ENCODE data around the gene GALNT18.

GALNT18 gene

DNA sequence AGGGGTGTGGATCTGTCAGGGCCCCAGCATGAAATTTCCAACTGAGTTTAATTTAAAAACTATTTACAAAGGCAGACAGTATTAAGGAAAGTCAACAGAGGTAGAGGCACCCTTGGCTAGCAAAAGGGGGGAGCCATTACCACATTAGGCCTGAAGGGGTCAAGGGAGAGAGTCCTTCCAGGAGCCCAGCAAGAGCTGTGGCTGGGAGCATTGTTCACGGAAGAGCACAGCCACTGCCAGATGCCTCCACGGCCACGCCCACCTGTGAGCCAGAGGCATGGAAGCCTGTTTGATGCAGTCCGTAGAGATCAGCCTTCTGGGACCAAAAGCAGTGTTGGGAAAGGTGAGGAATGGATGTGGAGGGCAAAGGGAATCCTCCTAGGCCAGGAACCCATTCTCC lies 102.6 kb downstream of the GALNT18 start:
- Histone ChIP-seq H3K36me3 (ENCODE audit: control insufficient read depth in 2 of 2, insufficient read depth in 1 of 2, low read length in 2 of 2) (no peaks in the 10 kb centered on the region), H3K9me3 (ENCODE audit: control insufficient read depth, insufficient read depth, low read depth, low read length) (no peaks in the 10 kb centered on the region), H3K4me1 (ENCODE audit: control insufficient read depth, insufficient read depth, low read length) (no peaks in the 10 kb centered on the region), H3K27ac (ENCODE audit: extremely low read depth, low read depth, low read length) (no peak overlapping the region), H3K4me3 (ENCODE audit: low read depth, low read length) (no peak overlapping the region)
- no peak for TF ChIP-seq KLF9 (tag by site-specific recombination; IDR thresholded peaks at IDR 0.05; ENCODE audit: low read depth)
- TF ChIP-seq ZNF791 (tag by site-specific recombination; IDR thresholded peaks at IDR 0.05) = no peak
- TF ChIP-seq ZSCAN23 (tag by site-specific recombination; IDR thresholded peaks at IDR 0.05) = no peak
- TF ChIP-seq MEIS1 (CRISPR knock-in tag; IDR thresholded peaks at IDR 0.05; ENCODE audit: borderline replicate concordance) = no peak
- no peak for TF ChIP-seq KLF1 (tag by site-specific recombination; IDR thresholded peaks at IDR 0.05)
- no peak for TF ChIP-seq ZNF776 (tag by site-specific recombination; IDR thresholded peaks at IDR 0.05; ENCODE audit: borderline replicate concordance)
- no peak for TF ChIP-seq ZNF391 (tag by site-specific recombination; IDR thresholded peaks at IDR 0.05; ENCODE audit: borderline replicate concordance, low read depth)
- TF ChIP-seq, protein P1, sequence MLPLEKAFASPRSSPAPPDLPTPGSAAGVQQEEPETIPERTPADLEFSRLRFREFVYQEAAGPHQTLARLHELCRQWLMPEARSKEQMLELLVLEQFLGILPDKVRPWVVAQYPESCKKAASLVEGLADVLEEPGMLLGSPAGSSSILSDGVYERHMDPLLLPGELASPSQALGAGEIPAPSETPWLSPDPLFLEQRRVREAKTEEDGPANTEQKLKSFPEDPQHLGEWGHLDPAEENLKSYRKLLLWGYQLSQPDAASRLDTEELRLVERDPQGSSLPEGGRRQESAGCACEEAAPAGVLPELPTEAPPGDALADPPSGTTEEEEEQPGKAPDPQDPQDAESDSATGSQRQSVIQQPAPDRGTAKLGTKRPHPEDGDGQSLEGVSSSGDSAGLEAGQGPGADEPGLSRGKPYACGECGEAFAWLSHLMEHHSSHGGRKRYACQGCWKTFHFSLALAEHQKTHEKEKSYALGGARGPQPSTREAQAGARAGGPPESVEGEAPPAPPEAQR (tag by site-specific recombination; IDR thresholded peaks at IDR 0.05) = no peak
- no peak for TF ChIP-seq OVOL3 (tag by site-specific recombination; IDR thresholded peaks at IDR 0.05)
- CTCF ChIA-PET = interaction anchor here (0.5 kb wide), 1 partner anchor 242 kb away, joined by 3 read pairs; no protein-coding TSS in a partner anchor
- POLR2A ChIA-PET = no interaction called here

DNA sequence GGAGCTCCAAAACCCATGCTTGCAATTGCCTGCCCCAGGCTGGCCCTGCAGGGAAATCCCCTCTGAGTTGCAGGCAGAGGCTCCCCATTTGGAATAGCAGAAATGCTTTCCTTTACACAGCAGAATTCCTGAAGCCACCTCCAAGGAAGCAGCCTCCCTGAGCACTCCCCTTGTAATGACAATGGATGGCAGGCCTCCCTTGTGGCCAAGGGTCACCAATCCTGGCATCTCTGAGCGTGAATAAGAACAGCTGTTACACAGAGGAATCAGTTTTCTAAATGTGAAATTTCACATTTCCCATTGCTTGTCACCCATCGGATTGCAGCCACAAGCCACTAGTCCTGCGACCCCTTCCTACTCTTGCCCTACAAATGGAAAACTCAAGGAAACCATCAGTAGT lies 107.6 kb downstream of the GALNT18 start:
- ChIA-PET CTCF (interaction anchor here (0.6 kb wide), 1 partner anchor 505 kb away, joined by 3 read pairs; no protein-coding TSS in a partner anchor), POLR2A (no interaction called here)

DNA sequence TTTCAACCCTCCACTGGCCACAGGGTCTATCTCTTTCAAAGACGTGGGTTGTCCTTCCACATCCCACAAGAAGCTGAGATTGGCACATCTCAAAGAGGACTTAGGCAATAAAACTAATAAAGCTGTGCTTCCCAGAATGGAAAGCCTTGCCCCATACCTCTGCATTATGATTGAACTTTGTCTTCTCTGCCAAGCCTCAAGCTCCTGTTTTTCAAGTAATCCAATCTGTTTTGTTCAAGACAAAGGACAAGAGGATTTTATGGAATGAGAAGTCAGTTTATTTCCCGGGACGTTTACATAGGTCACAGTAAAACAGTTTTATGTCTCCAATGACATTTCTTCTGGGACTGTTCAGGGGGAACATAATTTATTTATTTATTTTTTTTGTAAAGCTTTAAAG lies 108.4 kb downstream of the GALNT18 start:
- ChIA-PET CTCF (interaction anchor here (0.6 kb wide), 2 partner anchors 504 to 1043 kb away, joined by 3 read pairs; no protein-coding TSS in a partner anchor), POLR2A (no interaction called here)
- Histone ChIP-seq H3K4me3 (ENCODE audit: low read depth, low read length) (no peak overlapping the region), H3K9me3 (ENCODE audit: control insufficient read depth, insufficient read depth, low read depth, low read length) (no peaks in the 10 kb centered on the region), H3K4me1 (ENCODE audit: control insufficient read depth, insufficient read depth, low read length) (peaks cover 3% of the 10 kb centered on the region; the same call in 1 of the 2 replicates), H3K36me3 (ENCODE audit: control insufficient read depth in 2 of 2, insufficient read depth in 1 of 2, low read length in 2 of 2) (no peaks in the 10 kb centered on the region), H3K27ac (ENCODE audit: extremely low read depth, low read depth, low read length) (no peak overlapping the region)
- TF ChIP-seq ZNF555 (tag by site-specific recombination; conservative IDR thresholded peaks at IDR 0.05) (no peak), OSR2 (tag by site-specific recombination; IDR thresholded peaks at IDR 0.05) (peak; percentile 42; the same call in 1 of the 2 replicates), HOXA7 (CRISPR knock-in tag; IDR thresholded peaks at IDR 0.05; ENCODE audit: borderline replicate concordance) (no peak), ZNF585B (tag by site-specific recombination; IDR thresholded peaks at IDR 0.05) (no peak), ZNF561 (tag by site-specific recombination; IDR thresholded peaks at IDR 0.05; ENCODE audit: borderline replicate concordance) (peak; percentile 47; the same call in 1 of the 2 replicates), ZNF610 (tag by site-specific recombination; IDR thresholded peaks at IDR 0.05; ENCODE audit: borderline replicate concordance) (no peak), ZNF629 (tag by site-specific recombination; IDR thresholded peaks at IDR 0.05) (no peak)
- TF ChIP-seq, protein P2, sequence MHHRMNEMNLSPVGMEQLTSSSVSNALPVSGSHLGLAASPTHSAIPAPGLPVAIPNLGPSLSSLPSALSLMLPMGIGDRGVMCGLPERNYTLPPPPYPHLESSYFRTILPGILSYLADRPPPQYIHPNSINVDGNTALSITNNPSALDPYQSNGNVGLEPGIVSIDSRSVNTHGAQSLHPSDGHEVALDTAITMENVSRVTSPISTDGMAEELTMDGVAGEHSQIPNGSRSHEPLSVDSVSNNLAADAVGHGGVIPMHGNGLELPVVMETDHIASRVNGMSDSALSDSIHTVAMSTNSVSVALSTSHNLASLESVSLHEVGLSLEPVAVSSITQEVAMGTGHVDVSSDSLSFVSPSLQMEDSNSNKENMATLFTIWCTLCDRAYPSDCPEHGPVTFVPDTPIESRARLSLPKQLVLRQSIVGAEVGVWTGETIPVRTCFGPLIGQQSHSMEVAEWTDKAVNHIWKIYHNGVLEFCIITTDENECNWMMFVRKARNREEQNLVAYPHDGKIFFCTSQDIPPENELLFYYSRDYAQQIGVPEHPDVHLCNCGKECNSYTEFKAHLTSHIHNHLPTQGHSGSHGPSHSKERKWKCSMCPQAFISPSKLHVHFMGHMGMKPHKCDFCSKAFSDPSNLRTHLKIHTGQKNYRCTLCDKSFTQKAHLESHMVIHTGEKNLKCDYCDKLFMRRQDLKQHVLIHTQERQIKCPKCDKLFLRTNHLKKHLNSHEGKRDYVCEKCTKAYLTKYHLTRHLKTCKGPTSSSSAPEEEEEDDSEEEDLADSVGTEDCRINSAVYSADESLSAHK (tag by site-specific recombination; IDR thresholded peaks at IDR 0.05) = peak; percentile 75
- TF ChIP-seq, protein P3, sequence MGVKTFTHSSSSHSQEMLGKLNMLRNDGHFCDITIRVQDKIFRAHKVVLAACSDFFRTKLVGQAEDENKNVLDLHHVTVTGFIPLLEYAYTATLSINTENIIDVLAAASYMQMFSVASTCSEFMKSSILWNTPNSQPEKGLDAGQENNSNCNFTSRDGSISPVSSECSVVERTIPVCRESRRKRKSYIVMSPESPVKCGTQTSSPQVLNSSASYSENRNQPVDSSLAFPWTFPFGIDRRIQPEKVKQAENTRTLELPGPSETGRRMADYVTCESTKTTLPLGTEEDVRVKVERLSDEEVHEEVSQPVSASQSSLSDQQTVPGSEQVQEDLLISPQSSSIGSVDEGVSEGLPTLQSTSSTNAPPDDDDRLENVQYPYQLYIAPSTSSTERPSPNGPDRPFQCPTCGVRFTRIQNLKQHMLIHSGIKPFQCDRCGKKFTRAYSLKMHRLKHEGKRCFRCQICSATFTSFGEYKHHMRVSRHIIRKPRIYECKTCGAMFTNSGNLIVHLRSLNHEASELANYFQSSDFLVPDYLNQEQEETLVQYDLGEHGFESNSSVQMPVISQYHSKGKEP (tag by site-specific recombination; IDR thresholded peaks at IDR 0.05) = no peak
- TF ChIP-seq, protein P4, sequence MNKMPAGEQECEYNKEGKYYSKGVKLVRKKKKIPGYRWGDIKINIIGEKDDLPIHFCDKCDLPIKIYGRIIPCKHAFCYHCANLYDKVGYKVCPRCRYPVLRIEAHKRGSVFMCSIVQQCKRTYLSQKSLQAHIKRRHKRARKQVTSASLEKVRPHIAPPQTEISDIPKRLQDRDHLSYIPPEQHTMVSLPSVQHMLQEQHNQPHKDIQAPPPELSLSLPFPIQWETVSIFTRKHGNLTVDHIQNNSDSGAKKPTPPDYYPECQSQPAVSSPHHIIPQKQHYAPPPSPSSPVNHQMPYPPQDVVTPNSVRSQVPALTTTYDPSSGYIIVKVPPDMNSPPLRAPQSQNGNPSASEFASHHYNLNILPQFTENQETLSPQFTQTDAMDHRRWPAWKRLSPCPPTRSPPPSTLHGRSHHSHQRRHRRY (tag by site-specific recombination; IDR thresholded peaks at IDR 0.05) = no peak

More for the DNA sequence above, 107.6 kb downstream of the GALNT18 start:
- Histone ChIP-seq H3K36me3 (ENCODE audit: control insufficient read depth in 2 of 2, insufficient read depth in 1 of 2, low read length in 2 of 2) (no peaks in the 10 kb centered on the region), H3K27ac (ENCODE audit: extremely low read depth, low read depth, low read length) (no peak overlapping the region), H3K4me3 (ENCODE audit: low read depth, low read length) (no peak overlapping the region), H3K4me1 (ENCODE audit: control insufficient read depth, insufficient read depth, low read length) (peaks cover 3% of the 10 kb centered on the region; the same call in 1 of the 2 replicates), H3K9me3 (ENCODE audit: control insufficient read depth, insufficient read depth, low read depth, low read length) (no peaks in the 10 kb centered on the region)
- no peak for TF ChIP-seq RBAK (tag by site-specific recombination; IDR thresholded peaks at IDR 0.05)
- TF ChIP-seq ZNF19 (tag by site-specific recombination; IDR thresholded peaks at IDR 0.05; ENCODE audit: low read depth) = no peak
- no peak for TF ChIP-seq SCRT2 (tag by site-specific recombination; IDR thresholded peaks at IDR 0.05)
- TF ChIP-seq, protein P4 (tag by site-specific recombination; IDR thresholded peaks at IDR 0.05) = no peak
- TF ChIP-seq, protein P5, sequence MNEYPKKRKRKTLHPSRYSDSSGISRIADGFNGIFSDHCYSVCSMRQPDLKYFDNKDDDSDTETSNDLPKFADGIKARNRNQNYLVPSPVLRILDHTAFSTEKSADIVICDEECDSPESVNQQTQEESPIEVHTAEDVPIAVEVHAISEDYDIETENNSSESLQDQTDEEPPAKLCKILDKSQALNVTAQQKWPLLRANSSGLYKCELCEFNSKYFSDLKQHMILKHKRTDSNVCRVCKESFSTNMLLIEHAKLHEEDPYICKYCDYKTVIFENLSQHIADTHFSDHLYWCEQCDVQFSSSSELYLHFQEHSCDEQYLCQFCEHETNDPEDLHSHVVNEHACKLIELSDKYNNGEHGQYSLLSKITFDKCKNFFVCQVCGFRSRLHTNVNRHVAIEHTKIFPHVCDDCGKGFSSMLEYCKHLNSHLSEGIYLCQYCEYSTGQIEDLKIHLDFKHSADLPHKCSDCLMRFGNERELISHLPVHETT (tag by site-specific recombination; IDR thresholded peaks at IDR 0.05) = no peak
- TF ChIP-seq ZNF701 (tag by site-specific recombination; IDR thresholded peaks at IDR 0.05) = no peak
